Osteoblast (primary cell): ENCODE measurements around the gene IL26. TPM values are rescaled to one million over a fixed set of nuclear protein-coding genes. Genes with fewer than 3 reads are reported as not detected.

Experiments
- DNase-seq: peaks from one replicate; pipeline ENCODE4 v3.0.0; 2011; ENCODE audit warnings: low spot score, mixed read lengths; ENCODE audit not compliant: insufficient read length; ENCODE audit errors: missing footprints
- H2AFZ ChIP-seq: 2 replicates; pipeline ENCODE4 v1.6.0; 2011; ENCODE audit warnings: mild to moderate bottlenecking, low read length
- H3K27ac ChIP-seq: 2 replicates; pipeline ENCODE4 v1.5.1; 2011; ENCODE audit warnings: mild to moderate bottlenecking, low read depth, low read length, moderate library complexity
- H3K27me3 ChIP-seq: 2 replicates; pipeline ENCODE4 v1.6.0; 2012; ENCODE audit warnings: mild to moderate bottlenecking, control low read depth, inconsistent platforms, low read length, moderate library complexity; ENCODE audit not compliant: insufficient read depth
- H3K36me3 ChIP-seq: 2 replicates; pipeline ENCODE4 v1.5.1; 2011; ENCODE audit warnings: mild to moderate bottlenecking, low read length, control low read depth, moderate library complexity; ENCODE audit not compliant: insufficient read depth
- H3K4me1 ChIP-seq: 2 replicates; pipeline ENCODE4 v1.5.1; 2011; ENCODE audit warnings: mild to moderate bottlenecking, low read length, control low read depth, moderate library complexity; ENCODE audit not compliant: insufficient read depth
- H3K4me2 ChIP-seq: 2 replicates; pipeline ENCODE4 v1.6.0; 2011; ENCODE audit warnings: mild to moderate bottlenecking, low read length; ENCODE audit not compliant: insufficient read depth
- H3K4me3 ChIP-seq: fragments of 200-600 bp; sonication (generic); 3 replicates; pipeline ENCODE4 v1.5.1; 2012; ENCODE audit warnings: mild to moderate bottlenecking, low read length, inconsistent platforms; ENCODE audit not compliant: insufficient read depth
- H3K79me2 ChIP-seq: 2 replicates; pipeline ENCODE4 v1.6.0; 2012; ENCODE audit warnings: mild to moderate bottlenecking, low read length, control low read depth, inconsistent platforms; ENCODE audit not compliant: insufficient read depth
- H3K9me3 ChIP-seq: 2 replicates; pipeline ENCODE4 v1.5.1; 2011; ENCODE audit warnings: low read depth, low read length, control low read depth
- H4K20me1 ChIP-seq: 2 replicates; pipeline ENCODE4 v1.6.0; 2012; ENCODE audit warnings: mild to moderate bottlenecking, low read length, control low read depth; ENCODE audit not compliant: insufficient read depth
- CTCF ChIP-seq: IDR thresholded peaks from 2 replicates; pipeline ENCODE4 v1.5.1; 2011; ENCODE audit warnings: mild to moderate bottlenecking, low read depth, low read length, moderate library complexity; ENCODE audit errors: extremely low read depth
- total RNA-seq: library from RNA; depleted of rRNA; stranded (reverse); fragments of >200 nt; gene quantifications from 2 replicates; pipeline ENCODE4 v1.2.3, GENCODE V29; 2012

IL26 gene
- total RNA-seq, 1 donor = 3.6 TPM

GRCh38 chr12:68198507-68199086, 27.0 kb downstream of the IL26 start:
- TF ChIP-seq CTCF = no peak
- Histone ChIP-seq H3K4me3 (no peak overlapping the region), H3K27ac (no peak overlapping the region), H3K9me3 (no peaks in the 10 kb centered on the region), H2AFZ (no peak overlapping the region), H3K4me1 (peaks cover 4% of the 10 kb centered on the region), H3K4me2 (no peak overlapping the region), H3K79me2 (no peaks in the 10 kb centered on the region), H4K20me1 (no peaks in the 10 kb centered on the region), H3K36me3 (no peaks in the 10 kb centered on the region), H3K27me3 (peaks cover 23% of the 10 kb centered on the region)
- DNase-seq = no peak

GRCh38 chr12:68190301-68190700, 35.3 kb downstream of the IL26 start:
- TF ChIP-seq CTCF = no peak
- Histone ChIP-seq H3K36me3 (no peaks in the 10 kb centered on the region), H3K4me2 (no peak overlapping the region), H4K20me1 (no peaks in the 10 kb centered on the region), H3K79me2 (no peaks in the 10 kb centered on the region), H3K27ac (no peak overlapping the region), H2AFZ (no peak overlapping the region), H3K4me1 (no peaks in the 10 kb centered on the region), H3K27me3 (peaks cover 42% of the 10 kb centered on the region), H3K9me3 (no peaks in the 10 kb centered on the region), H3K4me3 (no peak overlapping the region)
- peak; percentile 73 for DNase-seq

- DNase-seq = no peak
- Histone ChIP-seq H3K4me3 (no peak overlapping the region), H3K4me1 (no peaks in the 10 kb centered on the region), H3K36me3 (no peaks in the 10 kb centered on the region), H2AFZ (no peak overlapping the region), H3K27ac (no peak overlapping the region), H4K20me1 (no peaks in the 10 kb centered on the region), H3K27me3 (peaks cover 40% of the 10 kb centered on the region), H3K79me2 (no peaks in the 10 kb centered on the region), H3K9me3 (no peaks in the 10 kb centered on the region), H3K4me2 (no peak overlapping the region)
- TF ChIP-seq CTCF = no peak
Observed at GRCh38 chr12:68189821-68190242, 35.8 kb downstream of the IL26 start.

GRCh38 chr12:68185598-68185997, 40.0 kb downstream of the IL26 start:
- DNase-seq = no peak
- no peak overlapping the region for H3K4me3 ChIP-seq
- no peaks in the 10 kb centered on the region for H4K20me1 ChIP-seq
- peaks cover 39% of the 10 kb centered on the region for H3K27me3 ChIP-seq
- H3K27ac ChIP-seq = no peak overlapping the region
- no peaks in the 10 kb centered on the region for H3K79me2 ChIP-seq
- TF ChIP-seq CTCF = no peak
- H3K4me1 ChIP-seq = no peaks in the 10 kb centered on the region
- H3K9me3 ChIP-seq = no peaks in the 10 kb centered on the region
- no peak overlapping the region for H2AFZ ChIP-seq
- no peaks in the 10 kb centered on the region for H3K36me3 ChIP-seq
- no peak overlapping the region for H3K4me2 ChIP-seq
